Fibroblast of pulmonary artery (primary cell): ENCODE results near the gene PCDHGA6.
"Not testable (repeated sequence)": the region's sequence is repeated elsewhere in the genome, so short reads cannot be mapped to it uniquely, and the experiment has no call there.

ENCODE experiments used
- DNase-seq: peaks from one replicate; pipeline ENCODE4 v3.0.0-alpha.2; 2010; ENCODE audit warnings: low read depth
- H3K4me3 ChIP-seq: replicated peaks from 2 replicates; pipeline ENCODE4 v1.5.1; 2011; ENCODE audit warnings: low read depth, mild to moderate bottlenecking, control low read depth, low read length, moderate library complexity
- TF ChIP-seq, protein P1 (sequence below): IDR thresholded peaks from 2 replicates; pipeline ENCODE4 v1.5.1; 2011; ENCODE audit warnings: mild to moderate bottlenecking, control low read depth, low read length, inconsistent platforms; ENCODE audit errors: missing control alignments

PCDHGA6 gene

GRCh38 chr5:141388661-141389060 is 15.0 kb downstream of the PCDHGA6 start:
- H3K4me3 ChIP-seq, result no peak overlapping the region
- TF ChIP-seq, protein P1, sequence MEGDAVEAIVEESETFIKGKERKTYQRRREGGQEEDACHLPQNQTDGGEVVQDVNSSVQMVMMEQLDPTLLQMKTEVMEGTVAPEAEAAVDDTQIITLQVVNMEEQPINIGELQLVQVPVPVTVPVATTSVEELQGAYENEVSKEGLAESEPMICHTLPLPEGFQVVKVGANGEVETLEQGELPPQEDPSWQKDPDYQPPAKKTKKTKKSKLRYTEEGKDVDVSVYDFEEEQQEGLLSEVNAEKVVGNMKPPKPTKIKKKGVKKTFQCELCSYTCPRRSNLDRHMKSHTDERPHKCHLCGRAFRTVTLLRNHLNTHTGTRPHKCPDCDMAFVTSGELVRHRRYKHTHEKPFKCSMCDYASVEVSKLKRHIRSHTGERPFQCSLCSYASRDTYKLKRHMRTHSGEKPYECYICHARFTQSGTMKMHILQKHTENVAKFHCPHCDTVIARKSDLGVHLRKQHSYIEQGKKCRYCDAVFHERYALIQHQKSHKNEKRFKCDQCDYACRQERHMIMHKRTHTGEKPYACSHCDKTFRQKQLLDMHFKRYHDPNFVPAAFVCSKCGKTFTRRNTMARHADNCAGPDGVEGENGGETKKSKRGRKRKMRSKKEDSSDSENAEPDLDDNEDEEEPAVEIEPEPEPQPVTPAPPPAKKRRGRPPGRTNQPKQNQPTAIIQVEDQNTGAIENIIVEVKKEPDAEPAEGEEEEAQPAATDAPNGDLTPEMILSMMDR, result no peak
- no peak for DNase-seq

GRCh38 chr5:141389153-141390042 is 15.7 kb downstream of the PCDHGA6 start:
- H3K4me3 ChIP-seq, result no peak overlapping the region
- TF ChIP-seq, protein P1, result no peak
- no peak for DNase-seq

DNA sequence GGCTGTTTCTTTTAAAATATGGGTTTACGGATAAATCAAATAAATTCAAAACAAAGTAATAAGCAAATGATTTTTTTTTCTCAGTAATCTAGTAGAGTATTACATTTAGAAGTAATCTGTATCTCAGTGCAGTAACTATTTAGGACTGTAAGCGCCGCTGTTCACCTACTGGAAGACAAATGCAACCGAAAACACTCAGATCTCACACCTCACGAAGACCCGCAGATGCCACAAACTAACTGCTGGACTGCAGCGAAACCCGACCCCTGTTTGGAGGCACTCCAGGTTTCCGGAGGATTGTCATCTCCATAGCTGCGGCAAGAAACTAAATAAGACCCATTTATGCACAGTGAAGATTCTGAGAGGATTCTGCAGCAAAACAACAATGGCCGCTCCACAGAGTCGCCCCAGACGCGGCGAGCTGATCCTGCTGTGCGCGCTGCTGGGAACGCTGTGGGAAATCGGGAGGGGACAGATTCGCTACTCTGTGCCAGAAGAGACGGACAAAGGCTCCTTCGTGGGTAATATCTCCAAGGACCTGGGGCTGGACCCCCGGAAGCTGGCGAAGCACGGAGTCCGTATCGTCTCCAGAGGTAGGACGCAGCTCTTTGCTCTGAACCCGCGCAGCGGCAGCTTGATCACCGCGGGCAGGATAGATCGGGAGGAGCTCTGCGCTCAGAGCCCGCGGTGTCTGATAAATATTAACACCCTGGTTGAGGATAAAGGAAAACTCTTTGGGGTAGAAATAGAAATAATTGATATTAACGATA is 18.9 kb downstream of the PCDHGA6 start, which contains the start of gene PCDHGA8:
Gene PCDHGA8, plus strand, starts transcription at position 205 of the 770 bp plus-strand sequence. Its CDS starts 181 bp downstream, at position 386.
- TF ChIP-seq, protein P1, result peak; percentile 17
- peak; percentile 33 for DNase-seq
- H3K4me3 ChIP-seq, result no peak within 1 kb of the TSS

DNA sequence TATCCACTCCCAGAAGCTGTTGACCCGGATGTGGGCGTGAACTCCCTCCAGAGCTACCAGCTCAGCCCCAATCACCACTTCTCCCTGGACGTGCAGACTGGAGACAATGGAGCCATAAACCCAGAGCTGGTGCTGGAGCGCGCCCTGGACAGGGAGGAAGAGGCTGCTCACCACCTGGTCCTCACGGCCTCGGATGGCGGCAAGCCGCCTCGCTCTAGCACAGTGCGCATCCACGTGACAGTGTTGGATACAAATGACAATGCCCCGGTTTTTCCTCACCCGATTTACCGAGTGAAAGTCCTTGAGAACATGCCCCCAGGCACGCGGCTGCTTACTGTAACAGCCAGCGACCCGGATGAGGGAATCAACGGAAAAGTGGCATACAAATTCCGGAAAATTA is 19.6 kb downstream of the PCDHGA6 start:
- no peak overlapping the region for H3K4me3 ChIP-seq
- TF ChIP-seq, protein P1, result no peak
- no peak for DNase-seq

DNA sequence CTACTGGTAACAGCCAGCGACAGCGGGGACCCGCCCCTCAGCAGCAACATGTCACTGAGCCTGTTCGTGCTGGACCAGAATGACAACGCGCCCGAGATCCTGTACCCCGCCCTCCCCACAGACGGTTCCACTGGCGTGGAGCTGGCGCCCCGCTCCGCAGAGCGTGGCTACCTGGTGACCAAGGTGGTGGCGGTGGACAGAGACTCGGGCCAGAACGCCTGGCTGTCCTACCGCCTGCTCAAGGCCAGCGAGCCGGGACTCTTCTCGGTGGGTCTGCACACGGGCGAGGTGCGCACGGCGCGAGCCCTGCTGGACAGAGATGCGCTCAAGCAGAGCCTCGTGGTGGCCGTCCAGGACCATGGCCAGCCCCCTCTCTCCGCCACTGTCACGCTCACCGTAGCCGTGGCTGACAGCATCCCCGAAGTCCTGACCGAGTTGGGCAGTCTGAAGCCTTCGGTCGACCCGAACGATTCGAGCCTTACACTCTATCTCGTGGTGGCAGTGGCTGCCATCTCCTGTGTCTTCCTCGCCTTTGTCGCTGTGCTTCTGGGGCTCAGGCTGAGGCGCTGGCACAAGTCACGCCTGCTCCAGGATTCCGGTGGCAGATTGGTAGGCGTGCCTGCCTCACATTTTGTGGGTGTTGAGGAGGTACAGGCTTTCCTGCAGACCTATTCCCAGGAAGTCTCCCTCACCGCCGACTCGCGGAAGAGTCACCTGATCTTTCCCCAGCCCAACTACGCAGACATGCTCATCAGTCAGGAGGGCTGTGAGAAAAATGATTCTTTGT is 20.9 kb downstream of the PCDHGA6 start:
- not testable (repeated sequence) for H3K4me3 ChIP-seq, DNase-seq

DNA sequence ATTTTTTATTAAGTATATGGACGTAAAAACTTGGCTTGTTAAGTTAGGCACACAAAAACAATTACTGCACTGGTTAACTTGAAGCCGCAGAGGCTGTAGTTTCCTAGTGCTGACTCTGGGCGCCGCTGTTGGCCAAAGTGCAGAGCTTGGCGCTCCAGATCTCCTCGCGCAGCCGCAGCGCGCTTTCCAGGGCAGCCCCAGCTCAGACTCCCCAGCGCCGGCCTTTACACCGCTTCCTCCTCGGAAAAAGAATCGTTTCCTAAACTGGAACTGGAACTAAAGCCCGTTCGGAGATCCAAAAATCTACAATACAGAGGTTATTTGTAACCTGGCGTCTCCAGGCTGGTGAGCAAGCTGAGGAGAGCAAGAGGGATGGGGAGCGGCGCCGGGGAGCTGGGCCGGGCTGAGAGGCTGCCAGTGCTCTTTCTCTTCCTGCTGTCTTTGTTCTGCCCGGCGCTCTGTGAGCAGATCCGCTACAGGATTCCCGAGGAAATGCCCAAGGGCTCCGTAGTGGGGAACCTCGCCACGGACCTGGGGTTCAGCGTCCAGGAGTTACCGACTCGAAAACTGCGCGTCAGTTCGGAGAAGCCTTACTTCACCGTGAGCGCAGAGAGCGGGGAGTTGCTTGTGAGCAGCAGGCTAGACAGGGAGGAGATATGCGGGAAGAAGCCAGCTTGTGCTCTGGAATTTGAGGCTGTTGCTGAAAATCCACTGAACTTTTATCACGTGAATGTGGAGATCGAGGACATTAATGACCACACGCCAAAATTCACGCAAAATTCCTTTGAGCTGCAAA is 24.3 kb downstream of the PCDHGA6 start, which contains the start of gene PCDHGB5:
Gene PCDHGB5, plus strand, starts transcription at position 192 of the 796 bp plus-strand sequence. Its CDS starts 181 bp downstream, at position 373.
- DNase-seq, result peak; percentile 78
- H3K4me3 ChIP-seq, result peak within 1 kb of the TSS; percentile 50
- TF ChIP-seq, protein P1, result peak; percentile 64
